Ishikawa (cell line): Measurements from ENCODE around the gene SYT8.

Source experiments
- CEBPB ChIP-seq: IDR thresholded peaks from 2 replicates; pipeline ENCODE4 v1.6.1; 2012
- CREB1 ChIP-seq: IDR thresholded peaks from 2 replicates; pipeline ENCODE4 v1.6.1; 2012; ENCODE audit warnings: low read depth
- EGR1 ChIP-seq: IDR thresholded peaks from 2 replicates; pipeline ENCODE4 v1.6.1; 2012
- EP300 ChIP-seq: IDR thresholded peaks from 2 replicates; pipeline ENCODE4 v1.6.1; 2012; ENCODE audit warnings: borderline replicate concordance
- FOXM1 ChIP-seq: IDR thresholded peaks from 2 replicates; pipeline ENCODE4 v1.6.1; 2012; ENCODE audit warnings: low read depth, borderline replicate concordance
- NFIC ChIP-seq: IDR thresholded peaks from 2 replicates; pipeline ENCODE4 v1.6.1; 2012
- RAD21 ChIP-seq: IDR thresholded peaks from 2 replicates; pipeline ENCODE4 v1.6.1; 2012; ENCODE audit warnings: low read depth
- REST ChIP-seq: IDR thresholded peaks from 2 replicates; pipeline ENCODE4 v1.6.1; 2012; ENCODE audit warnings: low read depth, mild to moderate bottlenecking
- TAF1 ChIP-seq: IDR thresholded peaks from 2 replicates; pipeline ENCODE4 v1.6.1; 2012; ENCODE audit warnings: low read depth, mild to moderate bottlenecking
- TCF12 ChIP-seq: IDR thresholded peaks from 2 replicates; pipeline ENCODE4 v1.6.1; 2012; ENCODE audit warnings: low read depth
- TEAD4 ChIP-seq: IDR thresholded peaks from 2 replicates; pipeline ENCODE4 v1.6.1; 2012
- YY1 ChIP-seq: IDR thresholded peaks from 2 replicates; pipeline ENCODE4 v1.6.1; 2012; ENCODE audit warnings: low read depth
- ZBTB7A ChIP-seq: IDR thresholded peaks from 2 replicates; pipeline ENCODE4 v1.6.1; 2012; ENCODE audit warnings: low read depth
- TF ChIP-seq, protein P1 (sequence below): IDR thresholded peaks from 2 replicates; pipeline ENCODE4 v1.6.1; 2012
- TF ChIP-seq, protein P2 (sequence below): IDR thresholded peaks from 2 replicates; pipeline ENCODE4 v1.6.1; 2012

SYT8 gene

GRCh38 chr11:1854132-1854948 is 19.6 kb downstream of the SYT8 start:
- TF ChIP-seq TCF12 = no peak

- TF ChIP-seq, protein P1, sequence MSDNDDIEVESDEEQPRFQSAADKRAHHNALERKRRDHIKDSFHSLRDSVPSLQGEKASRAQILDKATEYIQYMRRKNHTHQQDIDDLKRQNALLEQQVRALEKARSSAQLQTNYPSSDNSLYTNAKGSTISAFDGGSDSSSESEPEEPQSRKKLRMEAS = no peak
- TF ChIP-seq TAF1 (no peak), TCF12 (no peak), CREB1 (no peak), EGR1 (no peak)
These were observed 20.4 kb downstream of the SYT8 start for GRCh38 chr11:1854949-1855885.

DNA sequence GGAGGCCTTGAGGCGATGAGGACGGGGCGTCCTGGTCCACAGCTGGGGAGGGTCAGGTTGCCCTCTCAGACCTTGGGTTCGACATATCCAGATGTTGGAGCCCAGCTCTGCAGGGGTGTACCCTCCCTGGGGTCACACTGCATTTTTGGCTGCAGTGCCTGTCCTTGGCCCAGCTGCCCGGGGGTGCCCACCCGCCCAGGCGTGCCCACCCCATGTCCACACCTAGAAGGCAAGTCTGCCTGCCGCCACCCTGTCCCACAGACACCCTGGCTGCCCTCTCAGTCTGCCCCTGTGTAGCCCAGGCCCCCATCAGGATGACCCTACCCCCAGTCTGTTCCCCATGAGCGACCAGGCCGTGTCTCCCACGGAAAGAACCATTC is 21.1 kb downstream of the SYT8 start:
- TF ChIP-seq ZBTB7A (no peak), CEBPB (no peak), TAF1 (no peak), EGR1 (no peak), TEAD4 (no peak), YY1 (no peak), EP300 (no peak), RAD21 (no peak), NFIC (no peak), CREB1 (no peak), REST (no peak)
- TF ChIP-seq, protein P2, sequence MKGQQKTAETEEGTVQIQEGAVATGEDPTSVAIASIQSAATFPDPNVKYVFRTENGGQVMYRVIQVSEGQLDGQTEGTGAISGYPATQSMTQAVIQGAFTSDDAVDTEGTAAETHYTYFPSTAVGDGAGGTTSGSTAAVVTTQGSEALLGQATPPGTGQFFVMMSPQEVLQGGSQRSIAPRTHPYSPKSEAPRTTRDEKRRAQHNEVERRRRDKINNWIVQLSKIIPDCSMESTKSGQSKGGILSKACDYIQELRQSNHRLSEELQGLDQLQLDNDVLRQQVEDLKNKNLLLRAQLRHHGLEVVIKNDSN = no peak
- TF ChIP-seq, protein P1 = no peak

DNA sequence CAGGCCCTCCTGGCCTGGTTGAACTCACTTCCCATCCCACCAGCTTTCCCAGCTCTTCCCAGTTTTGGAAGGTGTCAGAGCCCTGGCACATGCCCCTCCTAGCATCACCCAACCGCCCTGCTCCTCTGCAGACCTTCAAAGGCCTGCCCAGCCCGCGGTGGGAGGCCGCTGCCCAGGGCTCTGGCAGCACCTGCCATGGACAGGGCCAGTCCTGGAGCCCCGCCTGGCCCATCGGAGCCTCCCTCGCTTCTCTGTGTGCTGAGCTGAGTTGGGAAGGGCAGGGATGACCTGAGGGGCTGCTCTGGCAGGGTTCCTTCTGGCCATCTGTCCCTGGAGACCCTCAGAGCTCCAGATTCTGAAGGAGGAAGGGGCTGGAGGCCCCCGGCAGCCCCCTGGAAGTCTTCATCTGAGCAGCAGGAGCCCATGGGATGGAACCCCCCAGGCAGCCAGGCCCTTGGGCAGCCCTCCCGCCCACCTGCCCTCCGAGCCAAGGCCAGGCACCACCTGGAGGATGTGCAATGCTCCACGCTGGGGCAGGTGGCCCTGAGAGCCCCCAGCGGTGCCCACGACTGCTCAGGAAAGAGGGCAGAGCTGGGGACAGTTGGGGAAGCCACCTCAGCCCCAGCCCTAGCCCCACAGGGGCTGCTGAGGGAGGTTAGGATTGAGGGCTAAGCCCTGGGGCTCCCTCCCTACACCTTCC is 21.7 kb downstream of the SYT8 start:
- TF ChIP-seq TCF12 (no peak), TAF1 (no peak), EGR1 (no peak), FOXM1 (no peak), CEBPB (no peak), CREB1 (no peak), EP300 (no peak), NFIC (no peak), REST (no peak)

DNA sequence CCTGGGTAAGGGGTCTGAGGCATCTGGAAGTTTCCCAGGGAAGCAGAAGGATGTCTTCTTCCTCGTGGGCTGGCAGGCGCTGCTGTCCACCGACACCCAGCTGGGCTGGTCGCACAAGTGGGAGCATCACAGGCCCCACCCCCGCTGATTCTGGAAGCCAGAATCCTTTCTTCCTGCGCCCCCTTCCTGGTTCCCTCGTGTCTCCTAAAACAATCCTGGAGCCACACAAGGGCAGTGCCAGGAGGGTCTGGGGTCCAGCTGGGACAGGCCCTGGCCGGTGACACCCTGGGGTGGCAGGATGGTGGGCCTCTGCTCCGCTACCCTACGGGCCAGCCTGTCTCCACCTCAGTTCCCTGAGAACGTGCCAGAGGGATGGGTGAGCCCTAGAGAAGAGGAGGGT is 22.3 kb downstream of the SYT8 start:
- TF ChIP-seq, protein P1 = no peak
- TF ChIP-seq CREB1 (no peak), EP300 (no peak), RAD21 (no peak), REST (no peak), NFIC (no peak), TCF12 (no peak), EGR1 (no peak), FOXM1 (no peak), YY1 (no peak), CEBPB (no peak), TEAD4 (no peak), TAF1 (no peak), ZBTB7A (no peak)
- TF ChIP-seq, protein P2 = no peak
